Naive thymus-derived CD8-positive, alpha-beta T cell (primary cell): ENCODE data around the gene S100PBP. TPM values are rescaled to one million over a fixed set of nuclear protein-coding genes. Genes with fewer than 3 reads are reported as not detected.
"Not testable (repeated sequence)": the region's sequence is repeated elsewhere in the genome, so short reads cannot be mapped to it uniquely, and the experiment has no call there.

Experiments
- ATAC-seq, 2 donors: fragments of 150-1000 bp; cut with Tn5 transposase in 1 of 2; sonication (Bioruptor Pico), chemical (Tn5 transposase) in 1 of 2; 1 replicate in 1 of 2; 2 replicates in 1 of 2; pipeline ENCODE4 v1.10.0; 2021; ENCODE audit warnings: mild to moderate bottlenecking in 2 of 2, moderate library complexity in 2 of 2
- POLR2A ChIA-PET: fragments of 350-600 bp; sonication (Branson Sonifier 250); formaldehyde crosslinking; loops from one replicate; lab custom pipeline; 2021; ENCODE audit warnings: antibody characterized with exemption; lab: Charles Lee
- DNase-seq, 10 donors: peaks; one replicate each; pipeline versions ENCODE4 v3.0.0 to v3.0.0-alpha.2; 2020 to 2022
- H3K27ac Mint-ChIP-seq, 10 donors: one replicate each; pipeline ENCODE4 v1.8.0; 2020 to 2022; ENCODE audit warnings: mild to moderate bottlenecking in 10 of 10, mixed read lengths in 10 of 10, moderate library complexity in 4 of 10, inconsistent platforms in 1 of 10
- H3K27me3 Mint-ChIP-seq, 5 donors: one replicate each; pipeline ENCODE4 v1.8.0; 2021 to 2022; ENCODE audit warnings: mixed read lengths in 5 of 5
- H3K36me3 Mint-ChIP-seq, 3 donors: one replicate each; pipeline ENCODE4 v1.8.0; 2020 to 2022; ENCODE audit warnings: mixed read lengths in 3 of 3, mild to moderate bottlenecking in 2 of 3, inconsistent platforms in 1 of 3
- H3K4me1 Mint-ChIP-seq, 4 donors: one replicate each; pipeline ENCODE4 v1.8.0; 2021 to 2022; ENCODE audit warnings: mixed read lengths in 4 of 4
- H3K4me3 Mint-ChIP-seq, 10 donors: one replicate each; pipeline ENCODE4 v1.8.0; 2020 to 2022; ENCODE audit warnings: mild to moderate bottlenecking in 10 of 10, mixed read lengths in 10 of 10, moderate library complexity in 6 of 10, inconsistent platforms in 1 of 10
- H3K9me3 Mint-ChIP-seq, 9 donors: one replicate each; pipeline ENCODE4 v1.8.0; 2020 to 2022; ENCODE audit warnings: mixed read lengths in 9 of 9, mild to moderate bottlenecking in 3 of 9, inconsistent platforms in 1 of 9, moderate library complexity in 1 of 9
- polyA plus RNA-seq, 3 donors: library from polyadenylated mRNA; unstranded; fragments of 300-500 nt; fragmentation: Illumina TruSeq; gene quantifications; one replicate each; pipeline ENCODE4 v1.2.3, GENCODE V29; 2021
- total RNA-seq, 8 experiments: library from RNA in 2 of 8; stranded (reverse) in 2 of 8; gene quantifications; one replicate each; pipeline ENCODE4 v1.2.3 and lab custom pipeline; 2021 to 2026

S100PBP gene
- total and polyA plus RNA-seq, 5 experiments from 2014 or later, result 5.0 to 50.5 (median 9.6) TPM

DNA sequence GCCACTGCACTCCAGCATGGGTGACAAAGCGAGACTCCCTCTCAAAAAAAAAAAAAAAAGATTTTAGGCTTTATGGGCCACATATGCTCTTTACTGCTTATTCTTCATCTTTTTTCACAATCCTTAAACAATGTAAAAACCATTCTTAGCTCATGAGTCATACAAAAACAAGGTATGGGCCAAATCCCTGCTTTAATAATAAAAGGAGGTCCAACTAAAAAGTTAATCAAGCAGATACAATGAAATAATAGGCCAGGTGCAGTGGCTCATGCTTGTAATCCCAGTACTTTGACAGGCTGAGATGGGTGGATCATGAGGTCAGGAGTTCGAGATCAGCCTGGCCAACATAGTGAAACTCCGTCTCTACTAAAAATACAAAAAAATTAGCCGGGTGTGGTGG lies 21.7 kb upstream of the S100PBP start:
- Mint-ChIP-seq H3K36me3 (peaks cover 0 to 61% (median 23%) of the 10 kb centered on the region in 3 donors), H3K4me1 (peaks cover 19 to 49% (median 34%) of the 10 kb centered on the region in 4 donors), H3K27ac (peak overlapping the region in 3 of 10 donors; percentile 44 to 74 (median 54))
- not testable (repeated sequence) for H3K9me3 Mint-ChIP-seq, ATAC-seq, DNase-seq, H3K4me3 Mint-ChIP-seq, H3K27me3 Mint-ChIP-seq
- POLR2A ChIA-PET, result interaction anchor here (0.7 kb wide), 1 partner anchor 184 kb away, joined by 4 read pairs; no protein-coding TSS in a partner anchor

DNA sequence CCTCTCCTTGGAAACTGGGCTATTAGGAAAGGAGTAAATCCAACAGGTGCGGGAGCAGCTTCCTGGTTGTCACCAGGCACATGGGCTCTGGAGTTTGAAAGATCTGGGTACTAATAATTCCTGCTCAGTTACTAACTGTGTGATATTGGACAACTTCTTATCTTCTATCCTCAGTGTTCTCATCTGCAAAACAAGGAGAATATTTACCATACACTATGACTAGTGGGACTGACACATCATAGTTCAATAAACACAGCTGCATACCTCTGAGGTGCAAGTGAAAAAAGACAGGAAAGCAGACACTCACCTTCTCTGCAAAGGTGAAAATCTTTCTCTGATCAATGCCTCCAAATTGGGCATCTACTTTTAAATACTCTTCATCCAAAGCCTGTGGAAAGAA lies 20.0 kb upstream of the S100PBP start:
- DNase-seq (no peak), ATAC-seq (no peak)
- Mint-ChIP-seq H3K27ac (peak overlapping the region in 9 of 10 donors; percentile 6 to 94 (median 77)), H3K27me3 (no peaks in the 10 kb centered on the region), H3K9me3 (peaks cover 0 to 5% (median 0%) of the 10 kb centered on the region in 9 donors), H3K36me3 (peaks cover 0 to 50% (median 21%) of the 10 kb centered on the region in 3 donors), H3K4me1 (peaks cover 25 to 63% (median 45%) of the 10 kb centered on the region in 4 donors), H3K4me3 (peak overlapping the region in 4 of 10 donors; percentile 7 to 29 (median 20))
- POLR2A ChIA-PET, result interaction anchor here (0.7 kb wide), 1 partner anchor 19 kb away, joined by 3 read pairs; no protein-coding TSS in a partner anchor

DNA sequence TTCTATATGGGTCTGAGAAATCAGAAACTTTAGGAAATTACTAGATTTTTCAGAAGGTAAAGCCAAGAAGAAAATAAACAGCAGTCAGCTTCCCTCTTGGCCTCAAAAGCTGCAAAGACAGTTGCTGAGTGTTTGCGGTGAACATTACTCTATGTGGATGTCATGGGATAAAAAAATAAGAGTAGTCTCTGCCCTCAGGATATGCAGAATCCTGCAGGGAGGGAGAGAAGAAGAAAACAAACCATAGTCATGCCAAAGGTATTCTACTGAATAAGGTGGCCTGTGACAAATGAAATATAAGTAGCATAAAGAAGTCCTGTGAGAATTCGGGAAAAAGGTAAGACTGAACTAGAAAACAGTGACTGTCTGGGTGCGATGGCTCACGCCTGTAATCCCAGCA lies 19.3 kb upstream of the S100PBP start:
- no peak for DNase-seq
- ATAC-seq, result no peak
- Mint-ChIP-seq H3K4me1 (peaks cover 22 to 63% (median 43%) of the 10 kb centered on the region in 4 donors), H3K27ac (peak overlapping the region in 9 of 10 donors; percentile 6 to 94 (median 77)), H3K4me3 (peak overlapping the region in 7 of 10 donors; percentile 28 to 58 (median 47)), H3K9me3 (peaks cover 0 to 5% (median 0%) of the 10 kb centered on the region in 9 donors), H3K36me3 (peaks cover 0 to 51% (median 22%) of the 10 kb centered on the region in 3 donors), H3K27me3 (no peaks in the 10 kb centered on the region)
- POLR2A ChIA-PET, result no interaction called here

DNA sequence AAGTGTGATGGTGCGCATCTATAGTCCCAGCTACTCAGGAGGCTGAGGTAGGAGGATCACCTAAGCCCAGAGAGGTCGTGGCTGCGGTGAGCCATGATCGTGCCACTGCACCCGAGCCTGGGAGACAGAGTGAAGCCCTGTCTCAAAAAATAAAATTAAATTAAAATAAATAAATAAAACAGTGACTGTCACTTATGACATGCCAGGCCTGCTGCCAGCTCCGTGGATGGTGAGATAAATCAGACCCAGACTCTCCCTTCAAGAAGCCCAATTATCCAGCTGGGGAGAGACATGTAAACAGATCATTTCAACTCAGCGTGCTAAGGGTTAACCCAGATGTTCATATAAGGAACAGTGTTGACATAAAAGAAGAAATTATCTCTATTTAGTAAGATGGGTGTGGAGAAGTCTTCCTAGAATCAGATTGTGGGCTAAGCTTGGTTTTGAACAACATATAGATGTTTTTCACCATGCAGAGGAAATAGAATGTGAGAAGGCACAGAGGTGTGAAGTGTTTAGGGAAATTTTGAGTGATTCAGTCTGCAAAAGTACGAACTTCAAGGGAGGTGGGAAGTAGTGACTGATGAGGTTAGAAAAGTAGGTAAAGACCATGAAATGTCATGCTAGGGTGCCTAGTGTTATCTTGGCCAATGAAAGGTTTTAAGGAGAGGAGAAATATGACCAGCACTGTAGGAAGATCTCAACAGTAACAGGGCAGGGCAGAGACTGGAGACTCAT lies 18.6 kb upstream of the S100PBP start:
- ATAC-seq (peak; percentile 63 to 74), DNase-seq (peak in 3 of 10 donors; percentile 18 to 41 (median 35))

DNA sequence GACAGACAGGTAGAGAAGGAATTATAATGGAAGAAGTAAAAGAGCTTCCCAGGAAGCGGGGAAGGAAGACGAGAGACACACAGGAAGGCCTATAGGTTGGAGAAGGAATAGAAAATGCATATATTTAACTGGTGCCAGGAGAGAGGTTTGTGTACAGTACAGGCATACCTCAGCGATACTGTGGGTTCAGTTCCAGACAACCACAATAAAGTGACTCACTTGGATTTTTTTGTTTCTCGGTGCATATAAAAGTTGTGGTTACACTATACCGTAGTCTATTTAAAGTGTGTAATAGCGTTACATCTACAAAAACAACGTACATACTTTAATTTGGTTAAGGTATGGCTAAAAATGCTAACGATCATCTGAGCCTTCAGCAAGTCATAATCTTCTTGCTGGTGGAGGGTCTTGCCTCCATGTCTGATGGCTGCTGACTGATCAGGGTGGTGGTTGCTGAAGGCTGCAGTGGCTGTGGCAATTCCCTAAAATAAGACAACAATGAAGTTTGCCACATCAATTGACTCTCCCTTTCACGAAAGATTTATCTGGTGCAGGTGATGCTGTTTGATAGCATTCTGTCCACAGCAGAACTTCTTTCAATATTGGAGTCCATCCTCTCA lies 16.2 kb upstream of the S100PBP start:
- H3K4me1 Mint-ChIP-seq, result peaks cover 20 to 57% (median 42%) of the 10 kb centered on the region in 4 donors

More for the DNA sequence above, 18.6 kb upstream of the S100PBP start:
- peaks cover 0 to 5% (median 0%) of the 10 kb centered on the region in 9 donors for H3K9me3 Mint-ChIP-seq
- POLR2A ChIA-PET, result no interaction called here
- H3K27me3 Mint-ChIP-seq, result no peaks in the 10 kb centered on the region
- H3K4me1 Mint-ChIP-seq, result peaks cover 20 to 60% (median 42%) of the 10 kb centered on the region in 4 donors
- peak overlapping the region in 9 of 10 donors; percentile 12 to 79 (median 38) for H3K4me3 Mint-ChIP-seq
- H3K27ac Mint-ChIP-seq, result peak overlapping the region; percentile 6 to 96 (median 86)
- peaks cover 0 to 49% (median 19%) of the 10 kb centered on the region in 3 donors for H3K36me3 Mint-ChIP-seq

DNA sequence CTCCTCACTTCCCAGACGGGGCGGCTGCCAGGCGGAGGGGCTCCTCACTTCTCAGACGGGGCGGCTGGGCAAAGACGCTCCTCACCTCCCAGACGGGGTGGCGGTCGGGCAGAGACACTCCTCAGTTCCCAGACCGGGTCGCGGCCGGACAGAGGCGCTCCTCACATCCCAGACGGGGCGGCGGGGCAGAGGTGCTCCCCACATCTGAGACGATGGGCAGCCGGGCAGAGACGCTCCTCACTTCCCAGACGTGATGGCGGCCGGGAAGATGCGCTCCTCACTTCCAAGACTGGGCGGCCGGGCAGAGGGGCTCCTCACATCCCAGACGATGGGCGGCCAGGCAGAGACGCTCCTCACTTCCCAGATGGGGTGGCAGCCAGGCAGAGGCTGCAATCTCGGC lies 13.0 kb upstream of the S100PBP start:
- peaks cover 0 to 71% (median 36%) of the 10 kb centered on the region in 3 donors for H3K36me3 Mint-ChIP-seq
- H3K4me1 Mint-ChIP-seq, result peaks cover 11 to 38% (median 28%) of the 10 kb centered on the region in 4 donors
- ATAC-seq, DNase-seq, H3K27ac Mint-ChIP-seq, H3K27me3 Mint-ChIP-seq, H3K9me3 Mint-ChIP-seq, POLR2A ChIA-PET, H3K4me3 Mint-ChIP-seq: not testable (repeated sequence)

More for the DNA sequence above, 16.2 kb upstream of the S100PBP start:
- H3K4me3 Mint-ChIP-seq, result peak overlapping the region; percentile 18 to 75 (median 56)
- H3K9me3 Mint-ChIP-seq, result peaks cover 0 to 5% (median 0%) of the 10 kb centered on the region in 9 donors
- peak in 5 of 10 donors; percentile 7 to 59 (median 49) for DNase-seq
- peak; percentile 69 to 83 for ATAC-seq
- peak overlapping the region; percentile 49 to 95 (median 84) for H3K27ac Mint-ChIP-seq
- no peaks in the 10 kb centered on the region for H3K27me3 Mint-ChIP-seq
- H3K36me3 Mint-ChIP-seq, result peaks cover 0 to 59% (median 31%) of the 10 kb centered on the region in 3 donors
- POLR2A ChIA-PET, result no interaction called here

DNA sequence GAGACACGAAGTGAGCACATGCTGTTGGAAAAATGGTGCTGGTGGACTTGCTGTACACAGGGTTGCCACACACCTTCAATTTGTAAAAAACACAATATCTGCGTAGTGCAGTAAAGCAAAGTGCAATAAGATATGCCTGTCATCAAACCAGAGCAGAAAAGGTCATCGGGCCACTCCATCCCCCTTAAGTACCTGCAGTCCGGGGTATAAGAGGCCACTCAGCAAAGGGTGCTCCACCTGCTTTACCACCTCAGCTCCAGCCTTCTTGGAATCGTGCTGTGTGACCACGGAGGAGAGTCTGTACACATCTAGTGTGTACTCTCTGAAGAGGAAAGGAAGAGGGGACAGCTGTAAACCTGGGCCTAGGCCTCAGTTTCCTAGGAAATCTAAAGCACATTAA lies 11.2 kb upstream of the S100PBP start:
- Mint-ChIP-seq H3K4me1 (peaks cover 12 to 28% (median 24%) of the 10 kb centered on the region in 4 donors), H3K4me3 (no peak overlapping the region), H3K27ac (peak overlapping the region in 1 of 10 donors; percentile 32), H3K36me3 (peaks cover 0 to 87% (median 43%) of the 10 kb centered on the region in 3 donors), H3K9me3 (no peaks in the 10 kb centered on the region), H3K27me3 (no peaks in the 10 kb centered on the region)
- POLR2A ChIA-PET, result no interaction called here
- ATAC-seq, result no peak
- DNase-seq, result no peak

DNA sequence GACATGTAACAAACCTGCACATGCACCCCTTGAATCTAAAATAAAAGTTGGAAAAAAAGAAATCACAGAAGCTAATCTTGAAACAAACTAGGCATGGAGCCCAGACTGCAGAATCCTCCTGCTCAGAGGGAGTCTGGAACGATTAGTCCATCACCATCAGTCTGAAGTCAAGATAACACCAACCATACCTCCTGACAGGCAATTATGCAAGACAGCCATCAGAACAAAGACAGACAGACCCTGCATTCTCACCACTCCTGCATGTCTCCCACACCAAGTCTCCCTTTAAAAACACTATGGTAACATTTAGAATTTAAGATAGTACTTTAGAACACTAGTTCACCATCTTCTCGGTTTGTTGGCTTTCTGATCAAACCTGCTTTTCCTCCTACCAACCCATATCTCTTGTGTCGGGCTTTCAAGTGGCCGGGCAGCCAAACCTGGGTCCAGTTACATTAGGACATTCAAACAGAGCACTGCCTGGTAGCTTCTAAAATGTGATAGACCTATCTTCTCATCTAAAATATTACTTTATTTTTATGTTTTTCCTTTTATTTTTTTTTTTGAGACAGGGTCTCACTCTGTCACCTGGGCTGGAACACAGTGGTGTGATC lies 10.4 kb upstream of the S100PBP start:
- no peak for DNase-seq
- H3K9me3 Mint-ChIP-seq, result no peaks in the 10 kb centered on the region
- POLR2A ChIA-PET, result no interaction called here

DNA sequence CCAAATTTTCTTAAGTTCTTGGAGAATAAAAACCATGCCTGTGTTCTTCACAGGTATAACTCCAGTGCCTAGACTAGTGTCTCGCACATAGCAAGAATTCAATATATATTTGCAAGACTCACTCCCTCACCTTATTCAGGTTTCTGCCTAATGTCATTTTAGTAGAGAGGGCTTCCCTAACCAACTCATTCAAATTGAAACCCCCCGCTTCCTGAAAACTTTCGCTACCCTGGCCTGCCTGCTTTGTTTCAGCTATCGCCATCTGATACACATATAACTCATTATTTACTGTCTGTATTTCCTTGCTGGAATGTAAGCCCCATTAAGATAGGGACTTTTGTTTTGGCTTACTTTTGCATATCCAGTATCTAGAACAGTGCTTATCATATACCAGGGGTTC lies 8.9 kb upstream of the S100PBP start:
- H3K4me3 Mint-ChIP-seq, result no peak overlapping the region
- ATAC-seq, result no peak
- no peak for DNase-seq
- no peaks in the 10 kb centered on the region for H3K9me3 Mint-ChIP-seq
- POLR2A ChIA-PET, result no interaction called here
- H3K27ac Mint-ChIP-seq, result peak overlapping the region in 2 of 10 donors; percentile 21 to 49
- H3K4me1 Mint-ChIP-seq, result peaks cover 14 to 34% (median 30%) of the 10 kb centered on the region in 4 donors
- H3K36me3 Mint-ChIP-seq, result peaks cover 0 to 82% (median 36%) of the 10 kb centered on the region in 3 donors
- no peaks in the 10 kb centered on the region for H3K27me3 Mint-ChIP-seq

More for the DNA sequence above, 10.4 kb upstream of the S100PBP start:
- Mint-ChIP-seq H3K27ac (peak overlapping the region in 4 of 10 donors; percentile 1 to 74 (median 46)), H3K27me3 (no peaks in the 10 kb centered on the region), H3K4me3 (no peak overlapping the region), H3K4me1 (peaks cover 9 to 30% (median 23%) of the 10 kb centered on the region in 4 donors), H3K36me3 (peaks cover 0 to 92% (median 43%) of the 10 kb centered on the region in 3 donors)
- ATAC-seq, result no peak

DNA sequence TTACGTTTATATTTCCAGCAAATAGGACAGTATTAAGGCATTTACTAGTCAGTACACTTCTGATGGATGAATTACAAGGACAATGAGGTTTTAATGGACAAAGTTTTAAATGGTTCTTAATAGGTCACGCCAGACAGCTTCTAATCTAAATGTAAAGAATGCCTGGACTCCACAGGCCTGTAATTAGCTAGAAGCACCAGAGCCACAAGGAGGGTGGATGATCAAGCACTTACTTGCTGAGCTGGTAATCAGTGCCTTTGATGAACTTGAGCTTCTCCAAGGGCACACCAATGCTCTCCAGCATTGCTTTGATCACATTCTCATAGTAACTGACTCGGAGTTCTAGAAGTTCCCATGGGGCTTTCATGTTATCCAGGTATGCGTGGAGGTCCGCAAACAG lies 7.1 kb upstream of the S100PBP start:
- ATAC-seq, result no peak
- no peaks in the 10 kb centered on the region for H3K9me3 Mint-ChIP-seq
- H3K4me3 Mint-ChIP-seq, result no peak overlapping the region
- POLR2A ChIA-PET, result no interaction called here
- no peak for DNase-seq
- H3K4me1 Mint-ChIP-seq, result peaks cover 22 to 52% (median 47%) of the 10 kb centered on the region in 4 donors
- peaks cover 0 to 75% (median 27%) of the 10 kb centered on the region in 3 donors for H3K36me3 Mint-ChIP-seq
- no peaks in the 10 kb centered on the region for H3K27me3 Mint-ChIP-seq
- H3K27ac Mint-ChIP-seq, result no peak overlapping the region

DNA sequence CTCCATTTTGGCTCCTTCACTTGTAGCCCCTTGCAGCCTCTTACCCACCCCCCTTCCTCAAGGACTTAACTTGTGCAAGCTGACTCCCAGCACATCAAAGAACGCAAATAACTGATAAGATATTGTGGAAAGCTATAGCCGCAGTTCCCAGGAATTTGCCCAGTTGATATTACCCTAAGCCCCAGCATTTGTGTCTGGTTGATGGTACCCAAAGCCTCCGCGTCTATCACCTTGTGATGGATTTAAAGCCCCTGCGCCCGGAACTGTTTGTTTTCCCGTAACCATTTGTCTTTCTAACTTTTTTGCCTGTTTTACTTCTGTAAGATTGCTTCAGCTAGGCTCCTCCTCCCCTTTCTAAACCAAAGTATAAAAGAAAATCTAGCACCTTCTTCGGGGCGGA lies 6.2 kb upstream of the S100PBP start:
- ATAC-seq, result no peak
- H3K27me3 Mint-ChIP-seq, result no peaks in the 10 kb centered on the region
- H3K27ac Mint-ChIP-seq, result peak overlapping the region in 2 of 10 donors; percentile 46 to 51
- no peaks in the 10 kb centered on the region for H3K9me3 Mint-ChIP-seq
- POLR2A ChIA-PET, result no interaction called here
- no peak for DNase-seq
- peaks cover 0 to 66% (median 19%) of the 10 kb centered on the region in 3 donors for H3K36me3 Mint-ChIP-seq
- peaks cover 25 to 60% (median 53%) of the 10 kb centered on the region in 4 donors for H3K4me1 Mint-ChIP-seq
- no peak overlapping the region for H3K4me3 Mint-ChIP-seq

DNA sequence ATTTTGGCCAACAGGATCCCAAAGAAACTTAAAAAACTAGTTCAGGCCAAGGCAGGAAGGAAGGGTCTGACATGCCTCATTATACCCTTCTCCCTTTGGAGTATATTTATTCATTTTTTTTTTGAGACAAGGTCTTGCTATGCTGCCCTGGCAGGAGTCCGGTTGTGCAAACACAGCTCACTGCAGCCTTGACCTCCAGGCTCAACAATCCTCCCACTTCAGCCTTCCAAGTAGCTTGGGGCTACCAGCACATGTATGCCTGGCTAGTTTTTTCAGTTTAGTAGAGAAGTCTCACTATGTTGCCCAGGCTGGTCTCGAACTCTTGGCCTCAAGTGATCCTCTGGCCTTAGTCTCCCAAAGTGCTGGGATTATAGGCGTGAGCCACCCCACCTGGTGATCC lies 5.5 kb upstream of the S100PBP start:
- POLR2A ChIA-PET, result no interaction called here
- Mint-ChIP-seq H3K9me3 (no peaks in the 10 kb centered on the region), H3K27ac (peak overlapping the region in 1 of 10 donors; percentile 81), H3K4me1 (peaks cover 29 to 63% (median 57%) of the 10 kb centered on the region in 4 donors), H3K36me3 (peaks cover 0 to 60% (median 13%) of the 10 kb centered on the region in 3 donors), H3K4me3 (peak overlapping the region in 2 of 10 donors; percentile 15 to 33), H3K27me3 (no peaks in the 10 kb centered on the region)
- DNase-seq (no peak), ATAC-seq (no peak)
